Measurements from ENCODE around the gene TSC22D1.
"Not testable (repeated sequence)": the region's sequence is repeated elsewhere in the genome, so short reads cannot be mapped to it uniquely, and the experiment has no call there.

TSC22D1 gene

GRCh38 chr13:44498502-44498901 lies 77.6 kb downstream of the TSC22D1 start:
- DNase-seq = no peak

DNA sequence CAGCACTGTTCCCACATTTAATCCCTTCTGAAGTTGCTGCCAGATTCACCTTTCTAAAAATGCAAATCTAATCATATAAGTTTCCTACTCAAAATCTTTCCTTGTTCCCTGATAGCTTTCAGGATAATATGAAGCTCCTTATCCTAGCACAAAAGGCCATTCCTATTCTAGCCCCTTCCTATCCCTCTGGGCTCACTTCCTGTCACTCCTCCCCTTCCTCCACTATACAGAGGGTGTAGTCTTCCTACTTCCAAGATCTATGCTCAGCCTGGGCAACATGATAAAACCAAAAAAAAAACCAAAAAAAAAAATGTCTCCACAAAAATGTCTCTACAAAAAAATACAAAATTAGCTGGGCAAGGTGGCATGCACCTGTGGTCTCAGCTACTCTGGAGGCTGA lies 78.3 kb downstream of the TSC22D1 start:
- no peak for DNase-seq

DNA sequence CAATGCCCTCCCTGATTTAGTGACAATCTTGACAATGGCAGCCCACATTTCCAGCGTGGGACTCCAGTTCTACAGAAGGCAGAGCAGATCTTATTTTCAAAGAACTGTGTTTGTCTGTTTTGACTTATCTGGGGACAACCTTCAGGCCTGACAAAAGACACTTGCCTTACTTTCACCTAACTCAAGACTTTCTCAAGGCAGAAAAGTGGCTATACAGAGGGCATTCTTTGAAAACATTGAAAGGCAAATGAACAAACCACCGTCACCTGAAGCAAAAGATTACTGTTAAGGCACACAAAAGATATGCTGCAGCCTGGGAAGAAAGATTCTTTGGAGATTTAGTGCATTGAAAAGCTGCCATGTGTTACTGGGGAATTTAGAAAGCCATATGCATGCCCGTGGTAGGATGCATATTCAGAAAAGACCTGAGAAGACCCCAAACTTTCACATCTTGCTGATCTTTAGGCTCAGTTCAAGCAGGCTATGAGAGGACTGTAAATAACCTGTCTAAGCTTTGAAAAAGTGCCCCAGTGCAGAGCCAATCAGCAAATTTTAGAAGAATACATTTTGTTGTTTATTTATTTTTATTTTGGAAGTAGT lies 82.8 kb downstream of the TSC22D1 start:
- DNase-seq = no peak

GRCh38 chr13:44489751-44490150 lies 86.4 kb downstream of the TSC22D1 start:
- no peak for DNase-seq

DNA sequence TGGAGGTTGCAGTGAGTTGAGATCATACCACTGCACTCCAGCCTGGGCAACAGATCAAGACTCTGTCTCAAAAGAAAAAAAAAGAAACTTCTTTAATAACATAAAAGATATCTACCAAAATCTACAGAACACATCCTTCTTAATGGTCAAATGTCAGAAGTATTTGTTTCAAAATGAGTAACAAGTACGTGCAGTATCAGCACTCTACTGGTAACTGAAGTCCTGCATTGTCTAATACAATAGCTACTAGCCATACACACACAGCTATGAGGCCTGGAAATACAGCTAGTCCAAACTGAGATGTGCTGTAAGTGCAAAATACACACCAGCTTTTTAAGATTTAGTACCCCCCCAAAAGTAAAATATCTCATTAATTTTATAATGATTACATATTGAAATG lies 88.1 kb downstream of the TSC22D1 start:
- no peak for DNase-seq

- DNase-seq = no peak
These were observed 91.5 kb downstream of the TSC22D1 start for GRCh38 chr13:44484562-44485138.

DNA sequence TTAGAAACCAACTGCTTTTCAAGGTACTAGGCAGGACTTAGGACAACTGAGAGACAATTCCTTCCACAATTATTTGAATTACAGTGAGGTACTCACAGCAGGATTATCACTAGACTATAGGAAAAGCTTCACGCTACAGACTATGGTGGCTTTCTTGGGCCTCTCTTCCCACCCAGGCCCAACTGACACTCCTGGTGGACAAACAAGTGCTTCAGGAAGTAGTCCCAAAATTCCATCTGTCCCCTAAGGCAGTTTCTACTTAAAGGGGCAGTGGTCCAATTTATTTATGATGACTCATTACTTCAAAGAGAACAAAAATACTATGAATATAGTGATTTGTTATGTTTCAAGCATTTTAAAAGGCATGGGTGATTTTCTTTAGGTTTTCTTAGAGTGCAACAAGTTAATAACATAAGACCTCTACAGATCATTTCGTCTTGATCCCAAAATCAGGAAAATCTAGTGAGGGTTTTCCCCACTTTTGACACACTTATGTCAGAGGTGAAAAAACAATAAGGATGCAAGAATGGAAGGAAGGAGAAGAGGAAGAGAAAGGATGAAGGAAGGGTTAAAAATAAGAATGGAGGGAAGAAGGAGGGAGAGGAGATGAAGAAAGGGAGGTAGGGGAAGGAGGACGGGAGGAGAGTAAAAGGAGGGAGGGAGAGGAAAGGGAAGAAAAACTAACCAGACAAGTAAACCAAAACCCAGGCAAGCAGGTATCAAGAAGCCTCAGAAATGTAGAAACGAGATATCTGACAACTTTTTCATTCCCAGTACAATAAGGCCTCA lies 101.8 kb downstream of the TSC22D1 start:
- DNase-seq = no peak

DNA sequence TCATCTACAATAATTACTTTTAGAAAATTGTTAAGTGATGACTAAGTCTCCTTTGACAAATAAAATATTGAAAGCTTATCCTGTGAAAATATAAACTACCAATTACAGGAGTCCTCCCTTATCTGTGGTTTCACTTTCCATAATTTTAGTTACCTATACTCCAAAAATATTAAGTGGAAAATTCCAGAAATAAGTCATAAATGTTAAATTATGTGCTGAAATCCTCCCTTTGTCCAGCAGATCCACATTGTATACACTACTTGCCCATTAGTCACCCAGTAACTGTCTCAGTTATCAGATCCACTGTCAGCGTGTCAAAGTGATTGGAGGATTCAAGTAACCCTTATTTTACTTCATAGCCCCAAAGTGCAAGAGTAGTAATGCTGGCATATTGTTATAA lies 104.4 kb downstream of the TSC22D1 start:
- no peak for DNase-seq

- peak; percentile 31 for DNase-seq
These were observed 105.2 kb downstream of the TSC22D1 start for GRCh38 chr13:44470638-44471562.

GRCh38 chr13:44468874-44469273 lies 107.3 kb downstream of the TSC22D1 start:
- no peak for DNase-seq

GRCh38 chr13:44465318-44465717 lies 110.8 kb downstream of the TSC22D1 start:
- no peak for DNase-seq

- no peak for DNase-seq
These were observed 111.7 kb downstream of the TSC22D1 start for GRCh38 chr13:44464471-44464870.

GRCh38 chr13:44463759-44464158 lies 112.4 kb downstream of the TSC22D1 start:
- no peak for DNase-seq

GRCh38 chr13:44459674-44460073 lies 116.5 kb downstream of the TSC22D1 start:
- no peak for DNase-seq

DNA sequence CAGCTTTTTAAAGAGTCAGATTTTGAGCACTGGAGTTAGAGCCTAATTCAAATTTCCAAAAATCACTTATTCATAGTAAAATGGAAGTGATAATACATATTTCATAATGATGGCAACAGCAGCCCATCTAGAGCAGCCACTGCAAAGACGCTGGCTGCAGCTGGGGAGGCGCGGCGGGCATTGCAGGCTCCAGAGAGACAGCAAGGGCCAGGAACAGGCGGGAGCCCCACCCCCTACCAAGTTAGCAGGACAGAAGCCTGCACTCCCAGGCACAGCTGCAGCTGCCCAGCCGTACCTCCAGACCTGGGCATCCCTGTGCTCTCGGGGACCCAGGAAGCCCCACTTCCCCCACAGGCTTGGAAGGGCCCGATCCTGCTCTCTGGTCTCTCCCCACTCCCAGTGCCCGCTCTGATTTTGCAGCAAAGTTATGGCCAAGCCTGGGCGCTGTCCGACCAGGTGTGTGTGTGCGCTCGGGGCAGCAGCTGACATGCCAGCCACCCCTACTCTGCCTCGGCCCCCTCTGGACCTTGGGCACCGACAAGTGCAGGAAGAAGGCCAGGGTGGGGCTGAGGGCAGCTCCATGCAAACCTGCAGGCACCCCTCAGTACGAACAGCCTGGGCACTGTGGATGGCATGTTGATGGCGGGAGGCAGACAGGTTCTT lies 117.7 kb downstream of the TSC22D1 start:
- no peak for DNase-seq

DNA sequence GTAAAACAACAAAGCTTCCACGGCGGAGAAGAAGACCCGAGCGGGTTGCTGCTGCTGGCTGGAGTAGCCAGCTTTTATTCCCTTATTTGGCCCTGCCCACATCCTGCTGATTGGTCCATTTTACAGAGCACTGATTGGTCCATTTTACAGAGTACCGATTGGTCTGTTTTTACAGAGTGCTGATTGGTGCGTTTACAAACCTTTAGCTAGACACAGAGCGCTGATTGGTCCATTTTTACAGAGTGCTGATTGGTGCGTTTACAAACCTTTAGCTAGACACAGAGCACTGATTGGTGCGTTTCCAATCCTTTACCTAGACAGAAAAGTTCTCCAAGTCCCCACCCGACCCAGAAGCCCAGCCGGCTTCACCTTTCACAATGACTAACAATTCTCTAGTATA lies 119.9 kb downstream of the TSC22D1 start:
- DNase-seq = not testable (repeated sequence)

DNA sequence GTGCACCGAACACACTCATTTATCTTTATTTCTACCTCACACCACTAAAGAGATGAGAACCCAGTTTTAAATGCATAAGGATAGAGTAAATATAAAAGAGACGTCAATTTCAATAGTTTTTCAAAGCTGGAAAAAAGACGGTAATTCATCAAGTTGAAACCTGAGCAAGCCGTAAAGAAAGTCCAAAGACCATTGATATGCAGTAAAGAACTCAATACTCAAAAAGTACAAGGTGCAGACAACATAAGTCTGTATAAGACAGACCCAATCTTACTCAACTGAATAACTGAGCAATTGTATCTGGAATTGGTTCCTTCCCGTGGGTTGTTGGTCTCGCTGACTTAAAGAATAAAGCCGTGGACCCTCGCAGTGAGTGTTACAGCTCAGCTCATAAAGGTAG lies 120.4 kb downstream of the TSC22D1 start:
- DNase-seq = no peak

- no peak for DNase-seq
These were observed 122.2 kb downstream of the TSC22D1 start for GRCh38 chr13:44453881-44454280.

- no peak for DNase-seq
These were observed 123.1 kb downstream of the TSC22D1 start for GRCh38 chr13:44453069-44453468.

GRCh38 chr13:44452418-44452817 lies 123.7 kb downstream of the TSC22D1 start:
- DNase-seq = no peak

- no peak for DNase-seq
These were observed 124.5 kb downstream of the TSC22D1 start for GRCh38 chr13:44451651-44452050.

DNA sequence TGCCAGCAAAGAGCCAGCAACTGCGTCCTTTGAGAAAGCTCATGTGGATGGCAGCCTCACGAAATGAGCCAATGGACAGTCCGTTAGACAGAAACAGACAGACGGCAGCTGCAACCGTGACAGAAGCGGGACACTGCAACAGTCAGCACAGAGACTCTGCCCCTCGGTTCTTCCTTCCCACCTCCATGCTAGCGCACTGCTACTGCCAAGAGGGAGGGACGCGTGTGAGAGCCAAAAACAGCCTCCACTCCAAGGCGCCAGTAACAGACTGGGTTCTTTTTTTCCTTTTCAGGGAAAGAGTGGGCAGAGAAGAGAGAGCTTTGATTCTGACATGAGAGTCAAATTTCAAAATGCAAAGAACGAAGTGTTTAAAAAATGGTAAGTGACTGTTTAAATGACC lies 125.0 kb downstream of the TSC22D1 start:
- no peak for DNase-seq
